AG10803 (cell line): ENCODE results near the gene KIAA0513.

Experiments
- DNase-seq: peaks from one replicate; pipeline ENCODE4 v3.0.0; 2010; ENCODE audit warnings: low read depth
- H3K4me3 ChIP-seq: 2 replicates; pipeline ENCODE4 v1.5.1; 2011; ENCODE audit warnings: mild to moderate bottlenecking, low read length, control low read depth
- TF ChIP-seq, protein P1 (sequence below): conservative IDR thresholded peaks from 2 replicates; pipeline ENCODE4 v1.5.1; 2011; ENCODE audit warnings: mild to moderate bottlenecking, low read length, control low read depth, inconsistent platforms

The KIAA0513 gene

DNA sequence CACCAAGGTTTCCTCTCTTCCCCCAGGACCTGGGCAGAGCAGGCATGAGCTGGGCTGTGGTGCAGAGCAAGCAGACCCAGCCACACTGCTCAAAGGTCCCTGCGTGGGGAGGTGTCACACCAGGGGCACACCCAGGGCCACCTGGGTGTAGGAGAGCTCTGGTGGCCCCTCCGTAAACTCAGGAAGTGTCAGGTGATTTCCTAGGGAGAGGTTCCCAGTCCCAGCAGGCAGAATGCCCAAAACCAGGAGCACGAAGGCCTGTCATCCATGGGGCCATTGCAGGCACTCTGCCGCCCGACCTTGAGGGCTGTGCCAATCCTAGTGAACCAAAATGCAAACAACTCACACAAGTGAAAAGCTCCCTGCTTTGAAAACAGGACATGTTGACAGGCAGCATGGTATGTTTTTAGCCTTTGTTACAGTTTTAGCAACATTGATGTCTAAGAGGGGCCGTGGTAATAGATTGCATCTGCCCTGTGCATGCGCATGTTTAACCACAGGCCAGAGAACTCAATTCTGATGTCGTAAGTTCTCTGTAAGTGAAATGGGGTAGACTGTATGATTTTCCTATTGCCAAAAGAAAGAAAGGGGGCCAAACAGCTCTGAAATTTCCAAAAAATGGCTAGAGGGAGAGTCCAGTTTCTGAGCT is 63.4 kb downstream of the KIAA0513 start:
- TF ChIP-seq, protein P1, sequence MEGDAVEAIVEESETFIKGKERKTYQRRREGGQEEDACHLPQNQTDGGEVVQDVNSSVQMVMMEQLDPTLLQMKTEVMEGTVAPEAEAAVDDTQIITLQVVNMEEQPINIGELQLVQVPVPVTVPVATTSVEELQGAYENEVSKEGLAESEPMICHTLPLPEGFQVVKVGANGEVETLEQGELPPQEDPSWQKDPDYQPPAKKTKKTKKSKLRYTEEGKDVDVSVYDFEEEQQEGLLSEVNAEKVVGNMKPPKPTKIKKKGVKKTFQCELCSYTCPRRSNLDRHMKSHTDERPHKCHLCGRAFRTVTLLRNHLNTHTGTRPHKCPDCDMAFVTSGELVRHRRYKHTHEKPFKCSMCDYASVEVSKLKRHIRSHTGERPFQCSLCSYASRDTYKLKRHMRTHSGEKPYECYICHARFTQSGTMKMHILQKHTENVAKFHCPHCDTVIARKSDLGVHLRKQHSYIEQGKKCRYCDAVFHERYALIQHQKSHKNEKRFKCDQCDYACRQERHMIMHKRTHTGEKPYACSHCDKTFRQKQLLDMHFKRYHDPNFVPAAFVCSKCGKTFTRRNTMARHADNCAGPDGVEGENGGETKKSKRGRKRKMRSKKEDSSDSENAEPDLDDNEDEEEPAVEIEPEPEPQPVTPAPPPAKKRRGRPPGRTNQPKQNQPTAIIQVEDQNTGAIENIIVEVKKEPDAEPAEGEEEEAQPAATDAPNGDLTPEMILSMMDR = no peak
- H3K4me3 ChIP-seq = no peak overlapping the region
- DNase-seq = peak; percentile 13

DNA sequence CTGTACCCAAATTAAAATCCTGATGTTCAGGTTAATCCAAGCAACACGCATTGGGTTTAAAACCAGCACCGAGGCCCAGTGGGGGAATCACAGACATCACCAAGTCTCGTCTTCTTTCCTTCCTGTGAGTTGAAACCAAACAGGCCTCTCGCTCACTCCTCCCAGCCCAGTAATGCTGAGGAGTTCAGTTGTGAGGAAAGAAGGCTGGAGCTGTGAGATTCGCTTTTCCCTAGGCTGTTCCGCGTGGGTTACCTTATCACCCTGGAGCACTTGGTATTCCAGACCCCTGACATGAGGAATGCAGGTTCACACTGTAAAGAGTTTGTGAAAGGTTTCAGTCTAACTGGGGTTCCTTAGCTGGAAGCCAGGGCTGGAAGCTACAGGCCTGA is 63.9 kb downstream of the KIAA0513 start:
- no peak for DNase-seq
- no peak overlapping the region for H3K4me3 ChIP-seq
- TF ChIP-seq, protein P1 = no peak

GRCh38 chr16:85092309-85092708 is 64.7 kb downstream of the KIAA0513 start:
- no peak overlapping the region for H3K4me3 ChIP-seq
- DNase-seq = no peak
- TF ChIP-seq, protein P1 = no peak

- no peak for DNase-seq
- TF ChIP-seq, protein P1 = no peak
- H3K4me3 ChIP-seq = no peak overlapping the region
These were observed 65.3 kb downstream of the KIAA0513 start for GRCh38 chr16:85092851-85093250.

- TF ChIP-seq, protein P1 = no peak
- H3K4me3 ChIP-seq = no peak overlapping the region
- DNase-seq = no peak
These were observed 66.1 kb downstream of the KIAA0513 start for GRCh38 chr16:85093705-85094104.

GRCh38 chr16:85094176-85094805 is 66.7 kb downstream of the KIAA0513 start:
- H3K4me3 ChIP-seq = no peak overlapping the region
- no peak for DNase-seq
- TF ChIP-seq, protein P1 = no peak

DNA sequence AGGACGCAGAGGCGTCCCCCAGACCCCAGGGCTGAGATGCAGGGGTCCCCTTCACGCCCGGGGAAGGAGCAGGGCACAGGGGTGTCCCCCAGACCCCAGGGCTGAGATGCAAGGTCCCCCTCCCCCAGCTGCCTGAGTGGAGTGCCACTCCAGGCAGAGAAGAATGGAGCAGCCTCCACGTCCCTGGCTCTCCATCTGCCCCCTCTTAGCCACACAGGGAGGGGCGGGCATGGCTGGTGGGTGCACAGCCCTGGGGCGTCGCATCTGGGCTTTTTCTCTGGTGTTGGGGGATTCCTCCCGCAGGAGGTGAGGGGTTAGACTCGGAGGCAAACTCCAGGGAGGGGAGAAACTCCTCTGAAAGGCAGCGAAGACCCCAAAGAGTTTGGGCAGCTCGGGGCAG is 67.2 kb downstream of the KIAA0513 start:
- TF ChIP-seq, protein P1 = no peak
- no peak overlapping the region for H3K4me3 ChIP-seq
- DNase-seq = no peak
